Stimulated activated CD4-positive, alpha-beta T cell treated with anti-CD3 and anti-CD28 coated beads, Interleukin-4, amount 100 ng/mL, for 48 hours (primary cell): ENCODE results near the gene NOL4L.
"Not testable (repeated sequence)": the region's sequence is repeated elsewhere in the genome, so short reads cannot be mapped to it uniquely, and the experiment has no call there.

ENCODE experiments used
- DNase-seq, 2 donors: peaks; one replicate each; pipeline ENCODE4 v3.0.0-alpha.2; 2020; ENCODE audit warnings: low read depth in 2 of 2

NOL4L gene

GRCh38 chr20:32473231-32474008 lies 111.7 kb downstream of the NOL4L start:
- DNase-seq: no peak

- DNase-seq: no peak
These were observed 112.4 kb downstream of the NOL4L start for GRCh38 chr20:32472581-32473207.

GRCh38 chr20:32470940-32471339 lies 114.2 kb downstream of the NOL4L start:
- DNase-seq: no peak

GRCh38 chr20:32470025-32470861 lies 114.9 kb downstream of the NOL4L start:
- peak in 1 of 2 donors; percentile 9 for DNase-seq

GRCh38 chr20:32468860-32469259 lies 116.3 kb downstream of the NOL4L start:
- no peak for DNase-seq

- no peak for DNase-seq
These were observed 116.9 kb downstream of the NOL4L start for GRCh38 chr20:32468313-32468640.

- no peak for DNase-seq
These were observed 117.4 kb downstream of the NOL4L start for GRCh38 chr20:32467506-32468312.

GRCh38 chr20:32466739-32467505 lies 118.2 kb downstream of the NOL4L start:
- no peak for DNase-seq

GRCh38 chr20:32465901-32466675 lies 119.0 kb downstream of the NOL4L start:
- not testable (repeated sequence) for DNase-seq

- DNase-seq: no peak
These were observed 119.8 kb downstream of the NOL4L start for GRCh38 chr20:32465092-32465900.

- no peak for DNase-seq
These were observed 120.6 kb downstream of the NOL4L start for GRCh38 chr20:32464401-32465091.

- DNase-seq: no peak
These were observed 121.3 kb downstream of the NOL4L start for GRCh38 chr20:32463642-32464400.

GRCh38 chr20:32462900-32463641 lies 122.1 kb downstream of the NOL4L start:
- DNase-seq: no peak

- DNase-seq: no peak
These were observed 123.1 kb downstream of the NOL4L start for GRCh38 chr20:32461836-32462600.

- DNase-seq: no peak
These were observed 124.3 kb downstream of the NOL4L start for GRCh38 chr20:32460683-32461320.

GRCh38 chr20:32460231-32460630 lies 124.9 kb downstream of the NOL4L start:
- DNase-seq: no peak
